ENCODE measurements around the gene PLXND1. TPM values are rescaled to one million over a fixed set of nuclear protein-coding genes. Genes with fewer than 3 reads are reported as not detected.

Gene PLXND1
- total RNA-seq, 1 donor from 2014 or later, result 265 TPM

DNA sequence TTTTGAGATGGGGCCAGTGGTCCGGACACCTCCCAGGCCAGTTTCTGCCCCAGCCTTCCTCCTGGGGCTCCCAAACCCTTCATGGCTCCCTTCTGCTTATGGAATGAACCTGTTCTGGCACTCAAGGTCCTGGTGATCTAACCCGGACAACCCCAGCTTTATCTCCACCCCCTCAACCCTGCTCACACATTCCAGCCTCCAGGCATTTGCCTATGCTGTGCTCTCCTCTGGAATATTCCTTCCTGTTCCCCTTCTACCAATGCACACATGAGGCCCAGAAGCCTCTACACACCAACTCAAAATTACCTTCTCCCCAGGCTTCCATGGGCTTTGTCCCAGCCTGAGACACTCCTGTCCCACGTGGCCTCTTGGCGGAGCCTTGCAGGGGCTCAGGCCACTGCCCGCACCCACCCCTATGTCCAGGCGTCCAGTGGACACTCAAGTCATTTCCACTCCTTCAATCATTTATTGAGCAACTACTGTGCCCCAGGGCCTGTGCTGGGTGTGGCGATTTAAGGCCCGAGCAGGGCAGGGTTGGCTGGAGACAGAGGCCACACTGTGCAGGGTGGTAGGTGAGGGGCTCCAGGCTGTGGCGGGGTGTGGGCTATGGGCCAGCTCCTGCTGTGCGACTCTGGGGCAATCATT is 18.8 kb downstream of the PLXND1 start:
- no peak for DNase-seq (ENCODE audit: low spot score)

GRCh38 chr3:129586746-129587430 is 19.6 kb downstream of the PLXND1 start:
- no peak for DNase-seq (ENCODE audit: low spot score)

DNA sequence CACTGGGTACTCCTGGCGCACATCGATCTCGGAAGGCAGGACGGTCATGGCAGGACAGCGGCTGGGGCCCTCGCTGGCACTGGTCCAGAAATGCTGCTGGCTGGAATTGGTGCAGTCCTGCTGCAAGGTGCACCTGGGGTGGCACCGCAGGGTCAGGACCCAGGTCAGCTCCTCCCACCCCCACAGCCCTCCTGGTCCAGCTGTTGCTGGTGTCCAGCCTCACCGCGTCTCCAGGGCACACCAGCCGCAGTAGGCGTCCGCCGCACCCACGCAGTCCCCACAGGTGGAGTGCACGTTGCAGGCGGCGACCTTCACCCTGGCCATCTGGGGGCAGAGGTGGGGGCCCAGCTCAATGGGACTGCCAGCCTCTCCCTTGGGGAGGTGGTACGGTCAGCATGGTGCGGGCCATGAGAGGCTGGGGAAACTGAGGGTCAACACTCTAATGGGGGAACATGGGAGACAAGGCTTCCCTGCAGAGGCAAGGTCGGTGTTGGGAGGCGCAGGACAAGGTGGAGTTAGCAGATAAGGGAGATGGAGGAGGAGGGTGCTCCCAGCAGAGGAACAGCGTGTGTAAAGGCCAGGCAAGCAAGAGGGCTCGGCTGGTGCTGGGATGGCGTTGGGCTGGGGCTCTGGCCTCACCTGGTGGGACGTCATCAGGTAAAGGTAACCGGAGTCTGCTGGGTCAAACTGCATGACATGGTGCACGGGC is 20.4 kb downstream of the PLXND1 start:
- DNase-seq (ENCODE audit: low spot score), result no peak

DNA sequence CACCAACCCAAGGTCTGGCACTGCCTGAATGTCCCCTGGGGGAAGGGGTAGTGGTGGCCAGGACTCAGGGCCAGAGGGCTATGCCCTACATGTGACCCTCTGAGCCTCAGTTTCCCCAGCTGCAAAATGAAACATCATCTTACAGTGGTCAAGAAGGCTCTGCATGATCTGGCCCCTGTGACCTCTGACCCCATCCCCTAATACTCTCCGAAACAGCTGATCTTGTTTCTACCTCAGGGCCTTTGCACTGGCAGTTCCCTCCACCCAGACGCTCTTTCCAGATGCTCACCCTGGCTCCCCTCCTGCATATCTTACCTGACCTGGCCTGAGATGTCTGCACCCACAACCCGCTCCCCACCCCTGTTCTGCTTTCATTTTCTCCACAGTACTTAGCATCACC is 21.8 kb downstream of the PLXND1 start:
- no peak for DNase-seq (ENCODE audit: low spot score)

- DNase-seq (ENCODE audit: low spot score), result no peak
These were observed 23.2 kb downstream of the PLXND1 start for GRCh38 chr3:129583289-129583688.

DNA sequence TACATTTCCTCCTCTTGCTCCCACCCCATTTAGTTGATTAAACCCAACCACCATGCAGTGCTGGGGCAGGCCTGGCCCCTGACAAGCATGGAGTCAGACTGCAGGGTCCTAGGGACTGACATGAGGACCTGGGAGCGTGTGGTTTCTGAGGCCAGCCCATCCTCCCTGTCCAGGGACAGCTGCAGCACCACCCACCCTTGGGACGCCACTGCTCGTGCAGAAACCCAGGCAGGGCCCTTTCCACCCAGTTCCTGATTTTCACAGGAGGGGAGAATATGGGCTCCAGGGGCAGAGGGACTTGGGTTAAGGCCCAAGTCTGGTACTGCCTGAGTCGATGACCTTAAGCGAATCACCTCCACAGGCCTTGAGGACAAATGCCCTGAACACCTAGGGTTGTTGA is 23.7 kb downstream of the PLXND1 start:
- no peak for DNase-seq (ENCODE audit: low spot score)

DNA sequence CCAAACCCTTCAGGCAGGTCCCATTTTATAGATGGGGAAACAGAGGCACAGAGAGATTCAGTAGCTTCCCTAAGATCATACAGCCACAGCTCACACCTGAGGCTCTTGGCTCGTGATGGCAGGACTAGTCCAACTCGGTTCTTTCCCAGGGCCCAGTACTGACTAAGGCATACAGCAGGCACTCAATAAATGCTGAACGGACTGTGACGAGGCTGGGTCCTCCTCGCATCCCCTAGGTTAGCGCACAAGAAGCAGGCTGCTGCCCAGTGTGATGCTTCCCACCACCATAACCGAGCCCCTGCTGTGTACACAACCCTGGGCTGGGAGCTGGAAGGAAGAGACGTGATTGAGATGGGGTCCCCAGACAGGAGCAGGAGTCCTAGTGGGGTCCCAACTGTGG is 24.9 kb downstream of the PLXND1 start:
- DNase-seq (ENCODE audit: low spot score), result no peak

- DNase-seq (ENCODE audit: low spot score), result no peak
These were observed 26.5 kb downstream of the PLXND1 start for GRCh38 chr3:129579991-129580390.

DNA sequence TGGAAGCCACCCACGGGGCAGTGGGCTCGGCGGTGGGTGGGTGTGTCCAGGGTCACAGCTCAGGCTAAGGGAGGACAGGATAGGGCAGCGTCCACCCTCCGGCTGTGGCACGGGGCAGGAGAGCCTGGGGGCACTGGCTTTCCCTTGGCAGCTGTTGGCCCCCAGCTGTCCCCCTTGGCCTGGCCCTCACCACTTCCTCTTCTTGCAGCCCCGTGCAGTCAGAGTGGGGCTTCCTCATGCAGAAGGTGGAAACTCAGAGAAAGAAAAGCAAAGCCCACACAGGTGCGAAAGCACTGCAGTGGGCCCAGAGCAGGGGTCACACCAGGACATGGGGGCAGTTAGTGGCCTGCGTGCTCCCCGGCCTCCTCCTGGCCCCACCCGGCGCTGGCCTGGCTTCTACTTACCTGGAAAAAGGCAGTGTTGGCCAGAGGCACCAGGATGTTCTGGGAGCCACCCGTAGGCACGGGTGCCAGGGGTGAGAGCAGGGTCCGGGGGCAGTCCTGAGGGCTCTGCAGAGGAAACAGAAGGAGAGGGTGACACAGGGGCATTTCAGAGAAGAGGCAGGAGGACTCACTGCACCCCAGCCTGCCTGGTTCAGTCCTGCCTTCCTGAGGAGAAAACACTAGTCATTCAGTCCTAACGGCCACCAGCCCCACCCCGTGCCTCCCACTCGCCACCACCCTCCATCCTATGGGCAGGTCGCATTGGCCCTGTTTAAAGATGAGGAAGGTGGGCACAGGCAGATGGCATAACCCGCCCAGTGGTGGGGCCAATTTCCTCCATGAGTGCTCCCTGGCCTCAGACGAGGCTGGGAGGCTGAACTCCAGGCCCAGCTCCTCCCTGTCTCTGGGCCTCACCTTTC is 28.3 kb downstream of the PLXND1 start:
- DNase-seq (ENCODE audit: low spot score), result no peak

GRCh38 chr3:129577366-129577765 is 29.1 kb downstream of the PLXND1 start:
- no peak for DNase-seq (ENCODE audit: low spot score)

GRCh38 chr3:129576514-129577352 is 29.7 kb downstream of the PLXND1 start:
- no peak for DNase-seq (ENCODE audit: low spot score)

- DNase-seq (ENCODE audit: low spot score), result no peak
These were observed 30.5 kb downstream of the PLXND1 start for GRCh38 chr3:129575997-129576384.

DNA sequence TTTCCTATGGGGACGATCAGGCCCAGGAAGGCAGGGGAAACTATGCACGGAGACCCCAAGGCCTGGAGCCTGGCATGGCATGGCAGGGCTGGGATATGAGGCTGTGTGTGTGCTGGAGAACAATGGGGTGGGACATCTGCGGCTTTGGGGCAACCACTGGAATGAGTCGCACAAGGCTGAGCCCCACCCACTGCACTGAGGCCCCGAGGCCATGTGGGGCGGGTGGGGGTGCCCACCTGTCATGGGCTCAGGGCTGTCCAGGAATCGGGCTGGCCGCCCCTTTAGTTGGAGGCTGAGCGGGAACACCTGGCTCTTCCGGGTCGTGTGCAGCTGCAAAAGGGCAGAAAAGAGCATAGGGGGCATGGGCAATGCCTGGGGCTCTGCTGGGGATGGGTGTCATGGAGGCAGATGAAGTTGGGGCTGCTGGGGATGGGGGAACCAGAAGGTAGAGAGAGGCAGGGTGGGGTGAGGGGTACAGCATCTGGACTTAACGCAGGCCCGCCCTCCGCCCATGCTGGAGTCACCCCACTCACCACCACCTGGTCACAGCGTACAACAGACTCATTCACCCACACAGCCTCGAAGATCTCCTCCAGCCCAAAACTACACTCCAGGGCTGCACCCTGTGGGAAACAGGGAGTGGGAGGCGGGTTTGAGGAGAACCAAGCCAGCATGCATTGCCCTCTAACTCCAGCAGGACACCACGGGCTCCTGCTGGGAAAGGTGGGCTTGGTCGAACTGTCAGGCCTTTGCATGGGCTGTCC is 31.1 kb downstream of the PLXND1 start:
- DNase-seq (ENCODE audit: low spot score), result no peak

DNA sequence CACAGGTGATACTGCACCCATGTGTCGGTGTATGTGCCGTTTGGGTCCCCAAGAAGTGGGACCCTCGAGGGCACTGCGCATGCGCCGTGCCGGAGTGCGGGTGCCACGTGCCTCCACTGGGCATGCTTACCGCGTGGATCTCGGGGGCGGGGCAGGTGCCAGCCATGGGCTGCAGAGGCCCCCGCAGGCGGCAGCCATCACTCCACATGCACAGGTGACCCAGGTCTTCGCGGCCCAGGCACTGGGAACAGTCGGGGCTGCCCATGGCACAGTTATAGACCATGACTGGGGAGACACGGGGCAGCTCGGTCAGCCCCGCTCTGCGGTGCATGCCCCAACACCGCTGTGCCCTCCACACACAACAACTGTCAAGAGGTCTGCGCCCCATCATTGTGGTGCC is 32.3 kb downstream of the PLXND1 start:
- no peak for DNase-seq (ENCODE audit: low spot score)

DNA sequence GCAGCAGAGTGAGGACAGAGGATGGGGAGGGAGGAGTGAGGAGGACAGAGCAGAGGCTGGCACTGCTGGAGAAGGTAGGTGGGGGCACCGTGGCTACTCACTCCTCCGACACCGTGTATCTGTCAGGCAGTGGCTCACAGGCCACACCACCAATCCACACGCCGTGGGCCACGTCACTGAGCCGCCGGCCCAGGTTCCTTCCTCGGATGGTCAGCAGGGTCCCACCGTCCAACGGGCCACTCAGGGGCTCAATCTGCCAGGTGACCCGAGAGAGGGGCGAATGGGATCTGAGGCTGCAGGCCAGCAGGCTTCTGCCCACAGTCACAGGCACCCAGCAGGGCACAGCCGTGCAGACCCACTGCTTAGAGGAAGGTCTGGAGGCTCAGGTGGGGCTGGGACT is 33.0 kb downstream of the PLXND1 start:
- DNase-seq (ENCODE audit: low spot score), result no peak

GRCh38 chr3:129572603-129573002 is 33.9 kb downstream of the PLXND1 start:
- DNase-seq (ENCODE audit: low spot score), result no peak

- no peak for DNase-seq (ENCODE audit: low spot score)
These were observed 34.6 kb downstream of the PLXND1 start for GRCh38 chr3:129571605-129572547.

GRCh38 chr3:129569856-129570255 is 36.6 kb downstream of the PLXND1 start:
- DNase-seq (ENCODE audit: low spot score), result no peak

DNA sequence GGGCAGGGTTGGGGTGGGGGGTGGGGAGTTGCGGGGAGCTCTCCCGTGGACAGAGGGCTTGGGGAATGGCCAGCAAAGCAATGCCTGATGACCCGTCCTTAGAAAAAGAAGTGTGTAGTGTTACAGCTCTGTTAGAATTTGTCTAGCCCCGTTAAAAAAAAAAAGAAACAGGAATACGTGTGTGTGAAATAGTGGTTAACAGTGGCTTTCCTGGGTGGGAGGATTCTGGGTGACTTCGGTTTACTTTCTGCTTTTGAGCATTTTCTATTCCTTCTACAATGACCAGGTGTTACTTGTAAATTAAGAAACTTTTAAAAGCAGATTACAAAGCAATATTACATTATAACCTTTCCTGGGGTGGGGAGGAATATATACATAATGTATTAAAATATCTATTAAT is 38.5 kb downstream of the PLXND1 start:
- DNase-seq (ENCODE audit: low spot score), result no peak

All from mesenteric fat pad (tissue), 1 donor.